HG02870 (cell line): ENCODE data around the gene FREM1.

Experiments
- ATAC-seq: cut with Tn5 transposase; IDR thresholded peaks from one replicate; pipeline ENCODE4 v1.9.1; 2021; ENCODE audit warnings: mild to moderate bottlenecking, moderate library complexity; ENCODE audit not compliant: unreplicated experiment

FREM1 gene

GRCh38 chr9:14822666-14823065 lies 87.6 kb downstream of the FREM1 start:
- ATAC-seq, result no peak

- no peak for ATAC-seq
Measured at GRCh38 chr9:14819183-14819582, 91.0 kb downstream of the FREM1 start.

- no peak for ATAC-seq
Measured at GRCh38 chr9:14814249-14814628, 96.0 kb downstream of the FREM1 start.

GRCh38 chr9:14813336-14814248 lies 96.6 kb downstream of the FREM1 start:
- no peak for ATAC-seq

GRCh38 chr9:14812806-14813205 lies 97.4 kb downstream of the FREM1 start:
- no peak for ATAC-seq

- no peak for ATAC-seq
Measured at GRCh38 chr9:14811844-14812243, 98.4 kb downstream of the FREM1 start.

- ATAC-seq, result no peak
Measured at GRCh38 chr9:14806941-14807520, 103.2 kb downstream of the FREM1 start.

- no peak for ATAC-seq
Measured at GRCh38 chr9:14799030-14799429, 111.2 kb downstream of the FREM1 start.

GRCh38 chr9:14797435-14797834 lies 112.8 kb downstream of the FREM1 start:
- ATAC-seq, result no peak

GRCh38 chr9:14793389-14793788 lies 116.8 kb downstream of the FREM1 start:
- no peak for ATAC-seq

GRCh38 chr9:14790628-14791027 lies 119.6 kb downstream of the FREM1 start:
- no peak for ATAC-seq

GRCh38 chr9:14788846-14789245 lies 121.4 kb downstream of the FREM1 start:
- ATAC-seq, result no peak

- no peak for ATAC-seq
Measured at GRCh38 chr9:14783358-14783757, 126.9 kb downstream of the FREM1 start.

- no peak for ATAC-seq
Measured at GRCh38 chr9:14782286-14783051, 127.8 kb downstream of the FREM1 start.

GRCh38 chr9:14780693-14781092 lies 129.5 kb downstream of the FREM1 start:
- ATAC-seq, result no peak

GRCh38 chr9:14780251-14780650 lies 130.0 kb downstream of the FREM1 start:
- ATAC-seq, result no peak

GRCh38 chr9:14779566-14780022 lies 130.6 kb downstream of the FREM1 start:
- no peak for ATAC-seq

GRCh38 chr9:14778565-14778964 lies 131.7 kb downstream of the FREM1 start:
- ATAC-seq, result no peak

- ATAC-seq, result no peak
Measured at GRCh38 chr9:14775917-14776316, 134.3 kb downstream of the FREM1 start.

- ATAC-seq, result no peak
Measured at GRCh38 chr9:14770592-14770991, 139.6 kb downstream of the FREM1 start.

GRCh38 chr9:14769230-14769571 lies 141.0 kb downstream of the FREM1 start:
- peak; percentile 60 for ATAC-seq
